ENCODE data around the gene MDM4. TPM values are rescaled to one million over a fixed set of nuclear protein-coding genes. Genes with fewer than 3 reads are reported as not detected.
"Not testable (repeated sequence)": the region's sequence is repeated elsewhere in the genome, so short reads cannot be mapped to it uniquely, and the experiment has no call there.

The MDM4 gene
- total RNA-seq, 1 donor from 2014 or later, result 80.3 TPM

GRCh38 chr1:204507317-204508105, 8.7 kb upstream of the MDM4 start:
- Mint-ChIP-seq H3K4me1 (ENCODE audit: low read depth) (peaks cover 48% of the 10 kb centered on the region), H3K27me3 (ENCODE audit: insufficient read depth) (peaks cover 6% of the 10 kb centered on the region), H3K9me3 (no peaks in the 10 kb centered on the region), H3K36me3 (ENCODE audit: low read depth) (no peaks in the 10 kb centered on the region), H3K4me3 (peak overlapping the region; percentile 94), H3K27ac (peak overlapping the region; percentile 98)
- intact Hi-C loops (cut with micrococcal nuclease), result loop anchor here (1.0 to 5.0 kb wide), 4 partner anchors 9 to 1180 kb away; partner anchors contain the start of gene MDM4
- DNase-seq (ENCODE audit: low spot score), result no peak

GRCh38 chr1:204509186-204509635, 7.0 kb upstream of the MDM4 start:
- no peaks in the 10 kb centered on the region for H3K36me3 Mint-ChIP-seq (ENCODE audit: low read depth)
- H3K27me3 Mint-ChIP-seq (ENCODE audit: insufficient read depth), result peaks cover 6% of the 10 kb centered on the region
- no peak for DNase-seq (ENCODE audit: low spot score)
- H3K4me3 Mint-ChIP-seq, result no peak overlapping the region
- no peaks in the 10 kb centered on the region for H3K9me3 Mint-ChIP-seq
- H3K27ac Mint-ChIP-seq, result no peak overlapping the region
- peaks cover 43% of the 10 kb centered on the region for H3K4me1 Mint-ChIP-seq (ENCODE audit: low read depth)
- intact Hi-C loops (cut with micrococcal nuclease), result loop anchor here (5.0 kb wide), 1 partner anchor 1182 kb away; no protein-coding TSS in a partner anchor

DNA sequence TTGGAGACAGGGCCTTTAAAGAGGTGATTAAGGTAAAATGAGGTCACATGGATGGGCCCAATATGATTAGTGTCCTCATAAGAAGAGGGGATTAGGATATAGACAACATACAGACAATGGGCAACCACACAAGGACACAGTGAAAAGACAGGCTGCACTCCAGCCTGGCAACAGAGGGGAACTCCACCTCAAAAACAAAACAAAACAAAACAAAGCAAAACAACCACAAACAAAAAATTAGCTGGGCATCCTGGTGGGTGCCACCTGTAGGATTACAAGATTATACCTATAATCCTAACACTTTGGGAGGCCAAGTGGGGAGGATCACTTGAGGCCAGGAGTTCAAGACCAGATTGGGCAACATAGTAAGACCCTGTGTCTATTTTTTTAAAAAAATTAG, 4.8 kb upstream of the MDM4 start:
- no peaks in the 10 kb centered on the region for H3K36me3 Mint-ChIP-seq (ENCODE audit: low read depth)
- H3K9me3 Mint-ChIP-seq, result no peaks in the 10 kb centered on the region
- no peak for DNase-seq (ENCODE audit: low spot score)
- peaks cover 39% of the 10 kb centered on the region for H3K4me1 Mint-ChIP-seq (ENCODE audit: low read depth)
- H3K27me3 Mint-ChIP-seq (ENCODE audit: insufficient read depth), result peaks cover 4% of the 10 kb centered on the region
- intact Hi-C loops (cut with micrococcal nuclease), result loop anchor here (10.0 kb wide), 4 partner anchors 613 to 887 kb away; partner anchors contain the start of genes ATP2B4 and RBBP5
- peak overlapping the region; percentile 55 for H3K27ac Mint-ChIP-seq
- no peak overlapping the region for H3K4me3 Mint-ChIP-seq

DNA sequence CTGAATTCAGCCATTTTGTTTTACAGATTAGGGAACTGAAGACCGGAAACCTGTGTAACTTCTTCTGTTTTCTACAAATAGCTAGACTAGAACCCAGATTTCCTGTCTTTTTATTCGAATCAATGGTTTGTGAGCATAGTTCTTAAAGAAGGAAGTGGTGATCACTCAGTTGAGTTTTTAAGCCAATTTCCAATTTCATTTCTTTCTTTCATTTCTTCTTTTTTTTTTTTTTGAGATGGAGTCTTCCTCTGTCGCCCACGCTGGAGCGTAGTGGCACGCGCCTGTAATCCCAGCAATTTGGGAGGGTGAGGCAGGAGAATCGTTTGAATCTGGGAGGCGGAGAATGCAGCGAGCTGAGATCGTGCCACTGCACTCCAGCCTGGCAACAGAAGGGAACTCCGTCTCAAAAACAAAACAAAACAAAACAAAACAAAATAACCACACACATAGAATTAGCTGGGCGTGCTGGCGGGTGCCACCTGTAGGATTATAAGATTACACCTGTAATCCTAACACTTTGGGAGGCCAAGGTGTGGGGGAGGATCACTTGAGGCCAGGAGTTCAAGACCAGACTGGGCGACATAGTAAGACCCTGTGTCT, 3.0 kb upstream of the MDM4 start:
- Mint-ChIP-seq H3K27ac (peak overlapping the region; percentile 98), H3K4me1 (ENCODE audit: low read depth) (peaks cover 28% of the 10 kb centered on the region), H3K36me3 (ENCODE audit: low read depth) (peaks cover 4% of the 10 kb centered on the region), H3K27me3 (ENCODE audit: insufficient read depth) (no peaks in the 10 kb centered on the region), H3K4me3 (peak overlapping the region; percentile 81), H3K9me3 (no peaks in the 10 kb centered on the region)
- DNase-seq (ENCODE audit: low spot score), result peak; percentile 47
- intact Hi-C loops (cut with micrococcal nuclease), result loop anchor here (10.0 kb wide), 4 partner anchors 612 to 888 kb away; partner anchors contain the start of genes ATP2B4 and RBBP5

DNA sequence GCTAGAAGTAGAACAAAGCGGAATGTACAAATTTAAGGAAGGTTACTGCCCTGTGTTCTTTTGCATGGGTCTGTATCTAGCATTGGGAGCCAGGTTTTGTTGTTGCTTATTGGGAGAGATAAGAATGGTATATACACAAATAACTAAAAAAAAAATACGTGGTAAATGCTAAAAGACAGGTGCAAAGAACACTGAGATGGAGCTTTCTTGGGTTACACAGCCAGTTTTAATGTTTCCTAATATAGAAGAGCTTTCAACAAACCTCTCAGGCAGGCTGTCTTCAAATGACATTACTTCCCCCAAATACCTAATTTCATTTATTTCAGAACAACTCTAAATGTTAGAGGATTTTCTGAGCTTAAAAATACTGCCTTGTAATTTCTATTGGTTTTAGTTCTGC, 1.4 kb upstream of the MDM4 start:
- intact Hi-C loops (cut with micrococcal nuclease), result loop anchor here (10.0 kb wide), 4 partner anchors 610 to 890 kb away; partner anchors contain the start of genes ATP2B4 and RBBP5
- peak overlapping the region; percentile 56 for H3K4me3 Mint-ChIP-seq

GRCh38 chr1:204517382-204517781, 1.2 kb downstream of the MDM4 start:
- Mint-ChIP-seq H3K36me3 (ENCODE audit: low read depth) (peaks cover 21% of the 10 kb centered on the region), H3K4me1 (ENCODE audit: low read depth) (peaks cover 46% of the 10 kb centered on the region)
- DNase-seq (ENCODE audit: low spot score); H3K27ac Mint-ChIP-seq; H3K4me3 Mint-ChIP-seq; H3K9me3 Mint-ChIP-seq; H3K27me3 Mint-ChIP-seq (ENCODE audit: insufficient read depth): not testable (repeated sequence)
- intact Hi-C loops (cut with micrococcal nuclease), result loop anchor here (2.0 to 10.0 kb wide), 7 partner anchors 27 to 893 kb away; partner anchors contain the start of genes ATP2B4 and RBBP5

More for the DNA sequence above, 1.4 kb upstream of the MDM4 start:
- peaks cover 38% of the 10 kb centered on the region for H3K4me1 Mint-ChIP-seq (ENCODE audit: low read depth)
- H3K27me3 Mint-ChIP-seq (ENCODE audit: insufficient read depth), result no peaks in the 10 kb centered on the region
- DNase-seq (ENCODE audit: low spot score), result no peak
- peak overlapping the region; percentile 33 for H3K27ac Mint-ChIP-seq
- peaks cover 13% of the 10 kb centered on the region for H3K36me3 Mint-ChIP-seq (ENCODE audit: low read depth)
- H3K9me3 Mint-ChIP-seq, result no peaks in the 10 kb centered on the region

DNA sequence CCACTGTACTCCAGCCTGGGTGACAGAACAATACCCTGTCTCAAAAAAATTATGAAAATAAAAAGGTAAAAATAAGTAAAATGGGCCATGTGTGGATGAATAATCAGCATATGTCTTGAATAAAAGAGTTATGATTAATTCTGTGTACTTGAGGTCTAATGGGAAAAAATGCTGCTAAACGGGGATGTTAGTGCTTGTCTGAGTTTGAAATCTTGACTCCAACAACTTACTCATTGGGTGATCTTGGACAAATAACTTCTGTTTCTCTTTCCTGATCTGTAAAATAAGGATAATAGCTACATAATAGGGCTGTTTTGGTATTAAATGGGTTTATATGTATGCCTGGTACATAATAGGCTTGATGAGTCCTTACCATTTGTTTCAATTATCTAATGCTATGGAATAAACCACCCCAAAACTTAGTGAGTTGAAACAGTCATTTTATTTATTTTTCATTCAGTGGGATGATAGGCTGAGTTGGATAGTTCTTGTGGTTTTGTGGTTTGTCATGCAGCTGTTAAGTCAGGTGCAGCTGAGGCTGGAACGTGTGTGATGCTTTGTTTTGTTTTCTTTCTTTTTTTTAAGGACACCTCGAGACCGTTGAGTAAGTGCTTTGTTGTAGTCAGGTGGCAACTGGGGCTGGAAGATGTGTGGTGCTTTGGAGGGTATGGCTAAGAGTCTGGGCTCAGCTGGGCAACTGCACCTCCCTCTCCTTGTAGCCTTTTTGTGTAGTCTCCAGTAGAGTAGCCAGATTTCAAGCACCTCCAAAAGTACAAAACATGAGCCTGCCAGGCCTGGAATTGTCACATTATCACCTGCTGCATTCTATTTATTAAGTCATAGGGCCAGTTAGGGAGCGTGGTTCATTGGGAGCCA, 4.9 kb downstream of the MDM4 start:
- no peaks in the 10 kb centered on the region for H3K27me3 Mint-ChIP-seq (ENCODE audit: insufficient read depth)
- H3K4me1 Mint-ChIP-seq (ENCODE audit: low read depth), result peaks cover 49% of the 10 kb centered on the region
- intact Hi-C loops (cut with micrococcal nuclease), result loop anchor here (1.0 kb wide), 2 partner anchors 15 to 23 kb away; no protein-coding TSS in a partner anchor
- peaks cover 10% of the 10 kb centered on the region for H3K9me3 Mint-ChIP-seq
- DNase-seq (ENCODE audit: low spot score), result peak; percentile 62
- peaks cover 39% of the 10 kb centered on the region for H3K36me3 Mint-ChIP-seq (ENCODE audit: low read depth)
- H3K27ac Mint-ChIP-seq, result peak overlapping the region; percentile 74
- H3K4me3 Mint-ChIP-seq, result peak overlapping the region; percentile 17

GRCh38 chr1:204521941-204522521, 5.8 kb downstream of the MDM4 start:
- H3K4me3 Mint-ChIP-seq; DNase-seq (ENCODE audit: low spot score); H3K27ac Mint-ChIP-seq; H3K9me3 Mint-ChIP-seq; H3K27me3 Mint-ChIP-seq (ENCODE audit: insufficient read depth): not testable (repeated sequence)
- Mint-ChIP-seq H3K4me1 (ENCODE audit: low read depth) (peaks cover 49% of the 10 kb centered on the region), H3K36me3 (ENCODE audit: low read depth) (peaks cover 39% of the 10 kb centered on the region)
- intact Hi-C loops (cut with micrococcal nuclease), result loop anchor here (1.0 kb wide), 2 partner anchors 16 to 22 kb away; no protein-coding TSS in a partner anchor

GRCh38 chr1:204523605-204524215, 7.5 kb downstream of the MDM4 start:
- Mint-ChIP-seq H3K36me3 (ENCODE audit: low read depth) (peaks cover 40% of the 10 kb centered on the region), H3K9me3 (peaks cover 10% of the 10 kb centered on the region), H3K27ac (no peak overlapping the region), H3K27me3 (ENCODE audit: insufficient read depth) (no peaks in the 10 kb centered on the region), H3K4me3 (peak overlapping the region; percentile 52), H3K4me1 (ENCODE audit: low read depth) (peaks cover 37% of the 10 kb centered on the region)
- DNase-seq (ENCODE audit: low spot score), result no peak
- intact Hi-C loops (cut with micrococcal nuclease), result no loop called here

- no peak for DNase-seq (ENCODE audit: low spot score)
- H3K4me1 Mint-ChIP-seq (ENCODE audit: low read depth), result peaks cover 32% of the 10 kb centered on the region
- no peaks in the 10 kb centered on the region for H3K27me3 Mint-ChIP-seq (ENCODE audit: insufficient read depth)
- no peak overlapping the region for H3K4me3 Mint-ChIP-seq
- peaks cover 40% of the 10 kb centered on the region for H3K36me3 Mint-ChIP-seq (ENCODE audit: low read depth)
- peak overlapping the region; percentile 11 for H3K27ac Mint-ChIP-seq
- H3K9me3 Mint-ChIP-seq, result peaks cover 10% of the 10 kb centered on the region
- intact Hi-C loops (cut with micrococcal nuclease), result no loop called here
Observed at GRCh38 chr1:204524986-204525385, 8.8 kb downstream of the MDM4 start.

DNA sequence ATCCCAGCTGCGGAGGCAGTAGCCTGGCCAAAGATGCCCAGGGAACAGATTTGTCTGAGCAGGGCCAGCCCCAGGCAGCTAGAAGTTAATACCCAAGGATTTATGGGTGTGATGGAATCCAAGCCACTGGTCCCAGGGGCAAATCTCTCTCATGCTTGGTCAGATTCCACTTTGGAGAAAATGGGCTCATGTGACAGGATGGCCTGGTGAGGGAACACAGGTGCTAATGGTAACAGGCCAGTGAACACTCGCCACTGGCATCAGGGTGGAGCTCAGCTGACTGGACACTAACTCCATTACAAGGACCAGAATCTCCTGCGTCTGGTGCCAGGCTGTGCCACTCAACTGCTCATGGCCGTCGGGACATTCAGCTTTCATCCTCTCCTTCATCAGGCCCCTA, 12.0 kb downstream of the MDM4 start:
- no peak overlapping the region for H3K27ac Mint-ChIP-seq
- peaks cover 49% of the 10 kb centered on the region for H3K36me3 Mint-ChIP-seq (ENCODE audit: low read depth)
- H3K4me3 Mint-ChIP-seq, result no peak overlapping the region
- H3K4me1 Mint-ChIP-seq (ENCODE audit: low read depth), result peaks cover 17% of the 10 kb centered on the region
- DNase-seq (ENCODE audit: low spot score), result no peak
- H3K27me3 Mint-ChIP-seq (ENCODE audit: insufficient read depth), result no peaks in the 10 kb centered on the region
- peaks cover 6% of the 10 kb centered on the region for H3K9me3 Mint-ChIP-seq
- intact Hi-C loops (cut with micrococcal nuclease), result no loop called here

GRCh38 chr1:204528677-204529076, 12.5 kb downstream of the MDM4 start:
- Mint-ChIP-seq H3K27me3 (ENCODE audit: insufficient read depth) (no peaks in the 10 kb centered on the region), H3K9me3 (peaks cover 4% of the 10 kb centered on the region), H3K36me3 (ENCODE audit: low read depth) (peaks cover 49% of the 10 kb centered on the region), H3K27ac (no peak overlapping the region), H3K4me1 (ENCODE audit: low read depth) (peaks cover 15% of the 10 kb centered on the region), H3K4me3 (no peak overlapping the region)
- intact Hi-C loops (cut with micrococcal nuclease), result no loop called here
- no peak for DNase-seq (ENCODE audit: low spot score)

Data from activated T-helper 1 cell treated with anti-CD3 and anti-CD28 coated beads, Interleukin-12 subunit alpha, Interleukin-12 subunit beta, Interleukin-2, Interleukin-4 antibody, amounts not matched to agents 30 ng/mL and 10 ng/mL and 1 ng/mL, durations not matched to agents 14 hours and 24 hours and 36 hours (primary cell).